ENCODE results near the gene GCGR. TPM values are rescaled to one million over a fixed set of nuclear protein-coding genes. Genes with fewer than 3 reads are reported as not detected.

The GCGR gene
- polyA plus RNA-seq, 1 donor = not detected

DNA sequence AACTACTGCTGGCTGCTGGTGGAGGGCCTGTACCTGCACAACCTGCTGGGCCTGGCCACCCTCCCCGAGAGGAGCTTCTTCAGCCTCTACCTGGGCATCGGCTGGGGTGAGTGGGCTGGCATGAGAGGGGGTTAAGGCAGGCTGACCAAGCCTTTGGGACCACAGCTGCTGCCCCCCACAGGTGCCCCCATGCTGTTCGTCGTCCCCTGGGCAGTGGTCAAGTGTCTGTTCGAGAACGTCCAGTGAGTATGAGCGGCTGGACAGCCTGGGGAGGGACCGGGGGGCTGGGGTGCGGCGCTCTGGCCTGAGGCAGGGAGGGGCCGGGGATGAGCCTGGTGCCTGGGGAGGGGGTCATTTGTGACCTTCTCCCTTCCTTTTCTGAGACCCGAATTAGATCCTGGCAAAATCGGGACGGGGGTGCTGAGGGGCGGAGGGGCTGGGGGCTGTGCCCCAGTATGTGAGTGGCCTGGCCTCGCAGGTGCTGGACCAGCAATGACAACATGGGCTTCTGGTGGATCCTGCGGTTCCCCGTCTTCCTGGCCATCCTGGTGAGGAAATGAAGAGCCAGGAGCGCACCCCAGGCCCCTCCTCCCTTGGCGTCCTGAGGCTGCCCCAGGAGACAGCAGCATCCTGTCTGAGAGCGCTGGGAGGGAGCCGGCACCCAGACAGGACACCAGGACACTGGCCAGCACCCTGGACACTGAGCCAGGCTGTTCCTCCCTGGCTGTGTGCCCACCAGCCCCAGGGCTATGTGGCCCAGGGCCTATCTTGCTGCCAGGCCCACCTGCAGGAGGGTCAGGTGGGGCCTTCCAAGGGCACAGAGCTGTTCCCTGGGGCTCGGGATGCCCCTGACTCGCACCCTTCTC is 8.0 kb downstream of the GCGR start:
- no peak for DNase-seq (ENCODE audit: low read depth)

DNA sequence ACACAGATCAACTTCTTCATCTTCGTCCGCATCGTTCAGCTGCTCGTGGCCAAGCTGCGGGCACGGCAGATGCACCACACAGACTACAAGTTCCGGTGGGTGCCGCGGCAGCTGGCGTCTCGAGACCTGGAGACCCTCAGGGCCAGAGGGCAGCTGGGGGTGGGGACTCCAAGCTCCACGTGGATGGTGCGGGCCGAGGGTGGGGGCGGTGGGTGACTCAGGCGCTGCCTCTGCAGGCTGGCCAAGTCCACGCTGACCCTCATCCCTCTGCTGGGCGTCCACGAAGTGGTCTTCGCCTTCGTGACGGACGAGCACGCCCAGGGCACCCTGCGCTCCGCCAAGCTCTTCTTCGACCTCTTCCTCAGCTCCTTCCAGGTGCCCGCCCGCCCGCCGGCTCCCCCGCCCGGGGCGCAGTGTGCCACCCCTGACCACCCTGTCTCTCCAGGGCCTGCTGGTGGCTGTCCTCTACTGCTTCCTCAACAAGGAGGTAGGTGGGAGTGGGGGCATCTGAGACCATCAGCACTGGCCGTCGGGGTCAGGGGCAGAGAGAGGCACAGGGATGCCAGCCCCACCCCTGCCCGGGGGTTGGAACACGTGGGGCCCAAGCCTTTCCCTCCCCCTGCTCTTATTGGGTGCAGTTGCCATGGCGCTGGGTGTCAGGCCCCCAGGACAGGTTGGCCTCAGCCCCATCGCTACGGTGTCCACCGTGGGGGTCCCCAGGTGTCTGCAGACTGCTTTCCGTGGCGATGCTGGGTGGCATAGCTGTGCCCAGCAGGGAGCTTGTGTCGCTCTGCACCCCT is 8.8 kb downstream of the GCGR start:
- DNase-seq (ENCODE audit: low read depth) = no peak

DNA sequence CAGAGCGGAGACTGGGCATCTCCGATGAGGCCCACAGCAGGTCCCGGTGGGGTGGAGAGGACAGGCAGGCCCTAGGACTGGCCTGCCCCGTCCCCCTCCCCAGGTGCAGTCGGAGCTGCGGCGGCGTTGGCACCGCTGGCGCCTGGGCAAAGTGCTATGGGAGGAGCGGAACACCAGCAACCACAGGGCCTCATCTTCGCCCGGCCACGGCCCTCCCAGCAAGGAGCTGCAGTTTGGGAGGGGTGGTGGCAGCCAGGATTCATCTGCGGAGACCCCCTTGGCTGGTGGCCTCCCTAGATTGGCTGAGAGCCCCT is 9.4 kb downstream of the GCGR start:
- DNase-seq (ENCODE audit: low read depth) = no peak

DNA sequence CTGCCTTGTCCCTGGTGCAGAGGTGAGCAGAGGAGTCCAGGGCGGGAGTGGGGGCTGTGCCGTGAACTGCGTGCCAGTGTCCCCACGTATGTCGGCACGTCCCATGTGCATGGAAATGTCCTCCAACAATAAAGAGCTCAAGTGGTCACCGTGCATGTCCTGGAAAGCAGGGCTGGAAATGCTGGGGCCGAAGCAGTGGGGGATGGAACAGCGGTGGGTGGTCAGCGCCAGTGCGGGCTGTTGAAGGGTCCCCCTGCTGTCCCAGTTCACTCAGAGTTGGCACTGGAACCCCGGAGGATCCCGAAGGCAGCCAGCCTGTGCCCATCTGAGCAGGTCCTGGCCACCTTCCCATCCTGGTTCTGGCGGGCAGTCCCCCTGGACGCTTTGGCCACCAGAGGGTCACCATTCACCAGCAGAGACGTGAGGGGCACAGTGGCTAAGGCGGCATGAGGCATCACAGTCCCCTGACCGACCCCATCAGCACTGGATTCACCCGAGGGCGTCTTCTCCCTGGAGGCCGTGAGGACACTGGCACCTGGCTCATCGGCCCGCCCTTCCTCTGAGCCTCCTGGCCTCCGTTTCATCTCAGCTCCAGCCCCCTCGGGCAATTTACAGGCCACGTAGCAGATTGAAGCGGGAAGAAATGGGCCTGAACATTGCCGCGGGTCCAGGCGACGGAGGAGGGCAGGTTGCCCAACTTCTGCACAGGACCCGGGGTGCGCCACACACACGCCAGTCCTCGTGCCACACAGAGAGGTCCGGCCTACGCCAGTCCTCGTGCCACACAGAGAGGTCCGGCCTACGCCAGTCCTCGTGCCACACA is 10.1 kb downstream of the GCGR start:
- DNase-seq (ENCODE audit: low read depth) = no peak

DNA sequence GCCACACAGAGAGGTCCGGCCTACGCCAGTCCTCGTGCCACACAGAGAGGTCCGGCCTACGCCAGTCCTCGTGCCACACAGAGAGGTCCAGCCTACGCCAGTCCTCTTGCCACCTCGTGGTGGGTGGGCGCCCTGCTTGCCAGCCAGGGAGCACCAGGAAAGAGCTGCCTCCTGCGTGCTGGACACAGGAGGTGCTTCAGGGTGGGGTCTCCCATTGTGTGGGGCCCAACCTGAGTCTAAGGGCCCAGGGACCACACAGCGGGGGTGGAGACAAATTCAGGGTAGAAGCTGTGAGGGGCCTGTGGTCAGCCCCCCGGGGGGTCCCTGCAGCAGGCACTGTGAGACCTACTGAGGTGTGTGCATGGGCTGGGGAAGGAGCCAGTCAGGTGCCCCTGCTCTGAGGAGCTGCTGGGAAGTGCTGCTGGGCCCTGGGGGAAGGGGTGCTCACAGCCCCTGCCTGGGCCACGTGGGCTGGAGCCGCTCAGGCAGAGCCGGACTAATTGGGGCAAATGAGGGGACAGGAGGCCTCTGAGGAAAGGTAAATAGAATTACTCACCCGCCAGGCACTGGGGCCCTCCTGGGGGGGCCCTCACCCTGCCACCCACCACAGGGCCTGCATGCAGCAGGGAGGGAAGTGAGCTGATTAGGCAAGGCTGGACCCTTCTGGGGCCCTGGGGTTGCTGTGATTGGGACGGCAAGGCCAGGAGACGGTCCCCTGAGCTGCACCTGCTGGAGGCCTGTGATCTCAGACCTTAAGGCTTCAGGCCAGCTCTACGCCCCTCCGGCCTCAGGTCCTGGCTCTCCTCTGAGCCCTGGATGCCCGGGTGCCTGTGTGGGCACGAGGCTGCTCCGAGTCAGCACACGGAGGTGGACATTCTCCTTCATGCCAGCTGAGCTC is 11.0 kb downstream of the GCGR start:
- no peak for DNase-seq (ENCODE audit: low read depth)

DNA sequence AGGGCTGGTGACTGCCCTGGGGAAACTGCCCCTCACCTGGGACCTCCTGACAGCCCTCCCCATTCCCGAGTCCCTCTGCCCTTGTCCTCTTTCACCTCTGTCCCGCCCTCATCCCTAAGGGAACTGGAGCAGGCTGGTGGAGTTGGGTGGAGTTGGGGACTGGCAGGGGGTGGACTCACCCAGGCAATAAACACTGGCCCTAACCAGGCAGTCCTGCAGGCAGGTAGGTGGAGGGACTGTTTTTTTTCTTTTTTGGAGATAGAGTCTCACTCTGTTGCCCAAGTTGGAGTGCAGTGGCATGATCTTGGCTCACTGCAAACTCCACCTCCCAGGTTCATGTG is 11.7 kb downstream of the GCGR start:
- no peak for DNase-seq (ENCODE audit: low read depth)

DNA sequence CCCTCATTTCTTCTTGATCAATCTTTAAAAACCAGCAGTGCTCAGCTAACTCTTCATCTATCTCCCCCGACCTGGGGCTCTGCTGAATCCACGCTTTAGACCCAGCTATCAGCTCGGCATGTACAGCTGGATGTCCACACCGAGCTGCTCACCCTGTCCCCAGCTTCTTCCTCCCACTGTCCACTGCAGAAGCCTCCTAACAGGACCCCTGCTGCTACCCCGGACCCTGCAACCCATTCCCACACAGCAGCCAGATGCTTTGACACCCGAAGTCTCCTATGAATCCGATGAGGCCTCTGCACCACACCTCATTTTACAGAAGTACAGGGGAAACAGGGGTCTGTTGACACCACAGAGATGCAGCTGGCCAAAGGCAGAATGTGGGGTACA is 13.8 kb downstream of the GCGR start:
- no peak for DNase-seq (ENCODE audit: low read depth)

DNA sequence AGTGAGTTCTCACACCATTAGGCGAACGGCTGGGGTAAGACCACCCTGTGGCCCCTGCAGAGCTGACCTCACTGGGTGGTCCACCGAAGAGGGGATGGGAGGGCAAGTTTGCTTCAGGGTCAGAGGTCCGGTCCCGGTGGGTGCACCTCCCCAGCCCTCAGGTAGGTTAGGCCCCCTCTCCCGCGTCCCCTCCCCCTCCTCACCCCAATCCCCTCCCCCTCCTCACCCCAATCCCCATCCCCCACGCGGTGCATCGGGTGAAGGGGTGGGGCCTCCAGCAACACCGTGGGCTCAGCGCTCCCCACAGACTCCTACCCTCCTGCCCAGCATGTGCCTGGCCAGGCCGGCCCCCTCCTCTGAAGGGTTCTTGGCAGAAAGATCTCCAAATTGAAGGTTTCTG is 15.8 kb downstream of the GCGR start:
- DNase-seq (ENCODE audit: low read depth) = no peak

DNA sequence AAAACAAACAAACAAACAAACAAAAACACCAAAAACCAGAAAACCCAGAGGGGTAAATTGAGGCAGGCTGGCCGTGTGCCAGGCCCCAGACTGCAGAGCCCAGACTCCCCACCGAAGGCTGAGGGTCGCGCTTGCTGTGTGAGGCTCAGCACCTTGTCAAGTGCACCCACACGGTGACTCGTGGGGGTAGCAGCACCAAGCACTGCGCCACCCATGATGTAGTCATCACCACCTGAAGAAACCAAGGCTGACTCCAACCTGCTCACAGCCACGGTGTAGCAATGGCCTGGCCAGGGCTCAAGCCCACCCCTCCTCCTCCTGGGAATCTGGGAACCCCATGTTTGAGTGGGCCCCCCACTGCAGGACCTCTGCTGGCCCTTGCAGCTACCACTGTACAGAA is 17.2 kb downstream of the GCGR start:
- no peak for DNase-seq (ENCODE audit: low read depth)

DNA sequence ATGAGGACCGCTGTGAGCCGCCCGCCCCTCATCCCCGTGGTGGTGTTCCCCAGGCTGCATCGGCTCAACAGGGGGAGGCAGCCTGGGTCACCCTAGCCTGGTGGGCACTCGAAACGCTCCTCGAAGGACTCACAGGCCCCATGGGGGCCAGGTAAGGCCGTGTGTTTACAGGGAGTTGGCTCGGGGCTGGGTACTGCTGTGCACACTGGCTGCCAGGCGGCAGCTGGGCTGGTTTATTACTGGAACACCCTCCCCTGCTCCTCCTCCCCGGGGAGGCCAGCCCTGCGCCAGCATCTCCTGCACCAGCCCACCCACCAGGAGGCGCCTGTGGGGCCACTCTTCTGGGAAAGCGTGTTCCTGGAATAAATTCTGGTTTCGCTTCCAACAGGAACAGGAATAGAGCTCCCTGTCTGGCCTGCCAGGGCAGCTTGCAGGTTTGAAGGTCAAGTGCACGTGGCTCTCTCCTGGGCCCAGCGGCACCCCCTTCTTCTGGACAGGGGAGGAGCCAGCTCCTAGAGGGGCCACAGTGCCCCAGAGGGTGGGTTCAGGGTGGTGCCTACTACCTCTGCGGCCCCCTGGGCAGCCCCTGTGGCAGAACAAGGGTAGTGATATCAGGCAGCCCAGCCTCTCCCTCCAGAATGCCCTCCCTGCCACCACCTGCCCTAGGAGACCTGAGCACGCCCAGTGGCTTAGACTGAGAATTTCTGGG is 17.8 kb downstream of the GCGR start:
- no peak for DNase-seq (ENCODE audit: low read depth)

DNA sequence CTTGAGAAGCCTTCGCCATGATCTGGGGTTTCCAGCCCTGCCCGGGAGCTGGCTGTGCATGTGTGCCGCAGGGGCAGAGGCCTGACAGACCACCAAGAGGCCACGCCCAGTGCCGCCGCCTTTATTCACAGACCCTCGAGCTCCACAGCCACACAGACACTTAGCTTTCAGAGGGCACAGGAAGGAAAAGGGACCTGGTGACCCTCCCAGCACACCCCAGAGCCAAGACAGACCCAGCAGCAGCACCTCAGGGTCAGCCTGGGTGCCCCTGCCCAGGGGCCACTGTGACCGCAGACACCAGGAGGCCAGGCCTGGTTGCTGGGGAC is 18.3 kb downstream of the GCGR start:
- no peak for DNase-seq (ENCODE audit: low read depth)

DNA sequence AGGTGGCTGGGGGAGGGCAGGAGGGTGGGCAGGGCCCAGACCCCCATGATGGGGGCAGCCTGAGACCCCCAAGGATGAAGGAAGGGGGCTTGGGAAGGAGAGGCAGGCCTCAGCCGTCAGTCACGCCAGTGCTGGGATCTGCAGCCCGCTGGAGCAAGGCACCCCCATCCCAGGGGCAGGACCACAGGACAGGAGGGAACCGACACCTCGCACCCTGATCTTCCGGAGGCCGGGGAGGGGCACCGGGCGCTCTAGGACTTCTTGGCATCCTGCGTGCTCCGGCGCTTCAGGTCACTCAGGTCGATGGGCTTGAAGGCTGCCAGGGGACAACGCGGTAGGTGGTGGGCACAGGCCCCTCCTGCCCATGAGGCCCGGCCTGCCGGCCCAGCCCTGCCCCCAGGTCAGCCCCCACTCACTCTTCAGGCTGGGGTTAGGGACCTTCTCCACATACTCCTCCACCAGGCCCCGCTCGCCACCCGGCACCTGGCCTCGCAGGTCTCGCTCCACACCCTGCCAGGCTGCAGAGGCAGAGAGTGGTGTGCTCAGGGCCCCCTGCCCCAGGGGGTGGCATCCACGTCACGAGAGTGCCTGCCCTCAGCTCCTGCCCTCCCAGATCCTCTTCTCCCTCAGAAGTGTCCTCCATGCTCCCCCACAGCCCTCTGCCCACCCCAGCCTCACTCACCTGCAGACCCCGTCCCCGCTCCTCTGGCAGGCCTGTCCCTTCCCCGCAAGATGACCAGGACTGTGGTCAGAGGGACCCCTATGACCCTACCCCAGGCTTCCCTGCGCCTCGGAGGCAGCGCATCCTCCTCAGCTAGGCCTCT is 19.3 kb downstream of the GCGR start:
- DNase-seq (ENCODE audit: low read depth) = no peak

DNA sequence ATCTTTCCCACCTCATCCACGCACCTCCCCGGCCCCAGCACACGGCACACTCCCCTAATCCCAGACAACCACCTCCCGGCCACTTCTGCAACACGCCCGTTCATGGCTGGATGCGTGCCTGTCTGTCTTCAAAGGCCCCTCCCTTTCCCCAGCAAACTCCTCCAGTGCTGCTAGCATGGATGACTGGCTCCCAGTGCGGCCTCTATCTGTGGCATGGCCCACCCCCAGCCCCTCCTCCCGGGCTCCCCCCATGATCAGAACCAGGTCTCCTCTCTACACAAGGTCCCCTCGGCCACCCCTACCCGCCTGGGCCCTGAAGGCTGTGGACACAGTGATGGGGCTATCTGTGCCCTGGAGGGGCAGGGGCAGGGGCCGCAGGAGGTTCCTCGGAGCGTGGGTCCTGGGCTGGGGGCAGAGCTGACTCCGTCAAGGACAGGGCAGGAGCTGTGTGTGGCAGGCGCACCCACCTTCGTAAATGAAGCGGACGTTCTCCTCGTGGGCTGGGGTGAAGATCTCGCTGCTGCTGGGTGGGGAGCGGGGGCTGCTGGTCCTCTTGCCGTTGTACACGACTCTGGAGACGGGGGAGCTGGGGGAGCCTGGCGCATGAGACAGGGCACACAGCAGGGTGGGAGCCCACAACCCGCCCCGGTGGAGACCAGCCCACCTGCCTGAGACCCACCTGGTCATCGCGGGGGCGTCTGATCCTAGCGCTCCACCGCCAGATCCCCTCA is 20.0 kb downstream of the GCGR start:
- DNase-seq (ENCODE audit: low read depth) = no peak

DNA sequence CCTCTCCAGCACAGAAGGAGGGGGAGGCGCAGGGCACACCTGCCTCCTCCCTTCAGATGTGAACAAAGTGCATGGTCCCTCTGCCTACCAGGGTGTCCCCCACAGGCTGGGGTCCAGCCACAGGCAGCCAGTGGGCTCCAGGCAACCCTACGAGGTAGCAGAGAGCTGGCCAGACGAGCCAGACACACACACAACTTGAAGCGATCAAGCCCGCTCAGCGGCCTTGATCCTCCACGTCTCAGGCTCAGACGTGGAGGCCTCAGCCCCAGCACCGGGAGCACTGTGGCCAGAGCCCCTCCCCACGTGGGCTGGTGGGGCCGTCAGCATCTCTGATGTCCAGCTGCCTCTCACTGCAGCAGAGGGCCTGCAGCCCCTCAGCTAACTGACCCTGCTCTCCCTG is 20.6 kb downstream of the GCGR start:
- no peak for DNase-seq (ENCODE audit: low read depth)

DNA sequence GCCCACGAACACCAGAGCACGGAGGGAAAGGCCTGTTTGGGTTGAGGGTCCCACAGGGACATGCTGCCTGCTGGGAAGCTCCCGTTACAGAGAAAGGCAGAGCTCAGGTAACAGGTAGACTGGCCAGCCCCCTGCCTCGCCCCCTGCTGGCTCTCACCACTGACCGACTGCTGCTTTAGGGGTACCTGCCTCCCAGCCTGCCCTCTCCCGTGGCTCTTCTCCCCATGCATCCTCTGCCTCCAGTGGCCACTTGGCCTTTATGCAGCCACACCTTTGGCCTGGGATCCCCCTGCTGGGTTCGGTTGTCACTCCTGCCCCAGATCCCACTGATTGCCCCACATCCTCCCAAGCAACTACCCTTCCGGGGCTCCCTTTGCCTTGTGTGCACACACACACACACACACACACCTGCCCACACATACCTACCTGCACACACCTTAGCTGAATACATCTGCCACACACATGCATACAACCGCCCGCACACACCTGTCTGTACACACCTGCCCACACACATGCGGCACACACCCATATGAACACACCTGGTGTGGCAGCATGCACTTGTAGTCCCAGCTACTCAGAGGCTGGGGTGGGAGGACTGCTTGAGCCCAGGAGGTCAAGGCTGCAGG is 22.0 kb downstream of the GCGR start:
- DNase-seq (ENCODE audit: low read depth) = no peak

DNA sequence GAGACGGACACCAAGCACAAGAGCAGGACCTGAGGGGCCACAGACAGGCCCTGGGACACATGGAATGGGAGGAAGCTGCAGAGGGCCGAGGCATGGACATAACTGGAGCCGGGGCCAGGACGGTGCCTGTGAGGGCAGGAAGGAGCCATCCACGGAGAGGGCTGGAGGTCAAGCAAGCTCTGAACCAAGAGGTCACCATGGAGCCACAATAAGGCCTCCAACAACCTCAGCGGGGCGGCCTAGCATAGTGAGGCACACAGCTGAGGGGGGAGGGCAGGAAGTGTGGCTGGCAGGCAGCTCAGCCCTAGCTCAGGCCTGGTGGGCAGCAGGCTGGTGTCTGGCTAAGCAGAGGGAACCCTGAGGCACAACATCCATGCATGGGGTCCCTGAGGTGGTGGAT is 24.7 kb downstream of the GCGR start:
- DNase-seq (ENCODE audit: low read depth) = no peak

DNA sequence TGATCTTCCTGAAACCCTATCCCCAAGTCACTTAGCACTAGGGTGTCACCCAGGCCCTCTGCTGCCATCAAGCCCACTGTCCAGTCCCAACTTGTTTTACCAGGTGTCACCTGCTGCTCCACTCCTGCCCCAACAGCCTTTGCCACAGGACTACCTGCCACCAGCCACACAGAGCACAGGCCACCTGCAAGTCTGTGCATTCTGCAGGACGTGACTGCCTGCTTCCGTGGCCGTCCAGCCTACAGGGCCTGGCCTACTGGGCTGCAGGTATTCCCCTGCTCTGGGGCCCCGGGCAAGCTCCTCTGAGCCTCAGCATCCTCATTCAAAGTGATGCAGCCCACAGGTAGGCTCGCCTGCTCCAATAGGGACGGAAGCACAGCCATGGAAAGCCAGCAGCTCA is 25.9 kb downstream of the GCGR start:
- DNase-seq (ENCODE audit: low read depth) = no peak

DNA sequence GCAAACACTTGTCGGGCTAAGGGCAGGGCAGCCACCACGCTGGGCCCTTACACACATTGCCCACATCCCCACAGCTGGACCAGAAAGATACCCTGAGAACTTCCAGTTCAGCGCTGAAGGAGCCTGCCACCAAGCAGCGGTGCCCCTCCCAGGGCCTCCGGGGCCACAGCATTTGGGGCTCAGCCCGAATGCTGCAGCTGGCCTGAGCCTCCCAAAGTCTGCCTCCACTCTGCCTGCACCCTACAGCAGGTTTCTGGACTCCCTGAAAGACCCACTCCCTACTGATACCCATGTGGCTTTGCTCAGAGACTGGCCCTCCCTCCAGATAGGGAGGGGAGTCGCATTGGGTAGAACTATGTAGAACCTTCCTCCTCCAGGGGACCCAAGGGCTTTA is 27.6 kb downstream of the GCGR start:
- DNase-seq (ENCODE audit: low read depth) = no peak
